Osteoblast (primary cell): ENCODE data around the gene CDCA5. TPM values are rescaled to one million over a fixed set of nuclear protein-coding genes. Genes with fewer than 3 reads are reported as not detected.

Experiments
- DNase-seq: peaks from one replicate; pipeline ENCODE4 v3.0.0; 2011; ENCODE audit warnings: low spot score, mixed read lengths; ENCODE audit not compliant: insufficient read length; ENCODE audit errors: missing footprints
- H2AFZ ChIP-seq: 2 replicates; pipeline ENCODE4 v1.6.0; 2011; ENCODE audit warnings: mild to moderate bottlenecking, low read length
- H3K27ac ChIP-seq: 2 replicates; pipeline ENCODE4 v1.5.1; 2011; ENCODE audit warnings: mild to moderate bottlenecking, low read depth, low read length, moderate library complexity
- H3K27me3 ChIP-seq: 2 replicates; pipeline ENCODE4 v1.6.0; 2012; ENCODE audit warnings: mild to moderate bottlenecking, control low read depth, inconsistent platforms, low read length, moderate library complexity; ENCODE audit not compliant: insufficient read depth
- H3K36me3 ChIP-seq: 2 replicates; pipeline ENCODE4 v1.5.1; 2011; ENCODE audit warnings: mild to moderate bottlenecking, low read length, control low read depth, moderate library complexity; ENCODE audit not compliant: insufficient read depth
- H3K4me1 ChIP-seq: 2 replicates; pipeline ENCODE4 v1.5.1; 2011; ENCODE audit warnings: mild to moderate bottlenecking, low read length, control low read depth, moderate library complexity; ENCODE audit not compliant: insufficient read depth
- H3K4me2 ChIP-seq: 2 replicates; pipeline ENCODE4 v1.6.0; 2011; ENCODE audit warnings: mild to moderate bottlenecking, low read length; ENCODE audit not compliant: insufficient read depth
- H3K4me3 ChIP-seq: fragments of 200-600 bp; sonication (generic); 3 replicates; pipeline ENCODE4 v1.5.1; 2012; ENCODE audit warnings: mild to moderate bottlenecking, low read length, inconsistent platforms; ENCODE audit not compliant: insufficient read depth
- H3K79me2 ChIP-seq: 2 replicates; pipeline ENCODE4 v1.6.0; 2012; ENCODE audit warnings: mild to moderate bottlenecking, low read length, control low read depth, inconsistent platforms; ENCODE audit not compliant: insufficient read depth
- H3K9me3 ChIP-seq: 2 replicates; pipeline ENCODE4 v1.5.1; 2011; ENCODE audit warnings: low read depth, low read length, control low read depth
- H4K20me1 ChIP-seq: 2 replicates; pipeline ENCODE4 v1.6.0; 2012; ENCODE audit warnings: mild to moderate bottlenecking, low read length, control low read depth; ENCODE audit not compliant: insufficient read depth
- CTCF ChIP-seq: IDR thresholded peaks from 2 replicates; pipeline ENCODE4 v1.5.1; 2011; ENCODE audit warnings: mild to moderate bottlenecking, low read depth, low read length, moderate library complexity; ENCODE audit errors: extremely low read depth
- total RNA-seq: library from RNA; depleted of rRNA; stranded (reverse); fragments of >200 nt; gene quantifications from 2 replicates; pipeline ENCODE4 v1.2.3, GENCODE V29; 2012

The CDCA5 gene
- total RNA-seq, 1 donor = 3.3 TPM

DNA sequence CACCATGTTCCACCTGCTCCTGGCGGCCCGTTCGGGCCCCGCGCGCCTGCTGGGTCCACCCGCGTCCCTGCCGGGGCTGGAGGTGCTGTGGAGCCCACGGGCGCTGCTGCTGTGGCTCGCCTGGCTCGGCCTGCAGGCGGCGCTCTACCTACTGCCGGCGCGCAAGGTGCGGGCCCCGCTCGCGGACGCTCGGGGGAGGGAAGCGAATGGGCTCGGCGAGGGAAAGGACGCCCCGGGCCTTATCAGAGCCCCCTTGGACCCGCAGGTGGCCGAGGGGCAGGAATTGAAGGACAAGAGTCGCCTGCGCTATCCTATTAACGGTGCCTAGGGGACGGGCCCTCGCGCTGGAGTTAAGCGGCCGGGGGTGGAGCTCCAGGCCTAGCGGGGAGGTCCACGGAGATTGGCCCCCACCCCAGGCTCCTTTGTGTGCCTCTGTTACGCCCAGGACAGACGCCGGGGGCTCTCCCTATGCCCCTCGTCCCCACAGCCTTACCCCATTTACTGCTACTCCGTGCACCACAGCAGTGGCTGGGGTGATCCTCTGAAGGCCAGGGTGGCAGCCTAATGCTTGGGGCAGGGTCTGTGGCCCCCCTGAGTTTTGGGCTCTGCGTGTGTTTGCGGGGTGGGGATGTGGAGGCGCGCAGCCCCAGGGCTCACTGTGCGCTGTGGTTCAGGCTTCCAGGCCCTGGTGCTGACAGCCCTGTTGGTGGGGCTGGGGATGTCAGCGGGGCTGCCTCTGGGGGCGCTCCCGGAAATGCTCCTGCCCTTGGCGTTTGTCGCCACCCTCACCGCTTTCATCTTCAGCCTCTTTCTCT lies 28.9 kb upstream of the CDCA5 start:
- DNase-seq = peak; percentile 96
- no peak overlapping the region for H3K27ac ChIP-seq

DNA sequence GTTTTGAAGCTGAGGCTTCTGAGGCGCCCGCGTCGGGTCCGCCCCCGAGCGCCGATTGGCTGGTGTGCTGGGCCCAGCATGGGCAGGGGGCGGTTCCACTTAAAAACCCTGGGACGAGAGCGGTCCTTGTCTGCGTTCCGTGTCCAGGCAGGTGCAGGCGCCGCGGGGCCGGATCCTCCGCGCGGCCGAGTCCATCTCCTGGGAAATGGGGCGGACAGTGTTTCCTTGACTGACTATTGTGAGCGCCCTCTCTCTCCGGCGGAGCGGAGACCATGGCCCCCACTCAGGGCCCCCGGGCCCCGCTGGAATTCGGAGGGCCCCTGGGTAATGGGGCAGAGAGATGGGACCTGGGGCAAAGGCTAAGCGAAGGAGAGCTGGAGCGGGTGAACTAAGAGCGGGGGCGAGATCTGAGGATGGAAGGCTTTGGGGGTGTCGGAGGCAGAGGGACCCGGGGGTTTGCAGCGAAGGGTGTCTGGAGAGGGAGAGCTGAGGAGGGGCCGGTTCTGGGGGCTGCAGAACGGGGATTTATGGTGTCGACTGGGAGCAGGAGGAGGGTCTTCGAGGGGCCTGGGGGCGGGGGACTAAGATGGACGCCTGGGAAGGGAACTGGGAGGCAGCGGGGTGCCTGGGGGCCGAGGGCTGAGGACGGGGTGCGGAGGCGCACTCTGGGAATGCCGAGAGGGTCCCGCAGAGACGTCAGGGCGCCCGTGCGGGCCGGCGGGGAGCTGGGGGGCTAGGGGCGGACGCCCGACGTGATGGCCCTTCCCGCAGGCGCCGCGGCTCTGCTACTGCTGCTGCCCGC lies 28.1 kb upstream of the CDCA5 start, which contains the start of gene TM7SF2:
TSS of gene TM7SF2 (plus strand) at position 129 of the 802 bp plus-strand sequence. CDS start at position 273, 144 bp downstream.
- Histone ChIP-seq H3K27me3 (no peaks in the 10 kb centered on the region), H3K36me3 (peaks cover 10% of the 10 kb centered on the region), H3K4me2 (peak within 1 kb of the TSS; percentile 92), H3K4me3 (peak within 1 kb of the TSS; percentile 67), H4K20me1 (peaks cover 22% of the 10 kb centered on the region), H3K9me3 (no peaks in the 10 kb centered on the region), H3K79me2 (peaks cover 19% of the 10 kb centered on the region), H3K4me1 (peaks cover 23% of the 10 kb centered on the region), H3K27ac (no peak within 1 kb of the TSS), H2AFZ (peak within 1 kb of the TSS; percentile 27)
- TF ChIP-seq CTCF = no peak
- DNase-seq = peak; percentile 100

More for the DNA sequence above, 28.9 kb upstream of the CDCA5 start:
- Histone ChIP-seq H3K4me1 (peaks cover 27% of the 10 kb centered on the region), H3K4me2 (peak overlapping the region; percentile 92), H3K27me3 (no peaks in the 10 kb centered on the region), H2AFZ (peak overlapping the region; percentile 27), H3K36me3 (peaks cover 8% of the 10 kb centered on the region), H3K79me2 (peaks cover 19% of the 10 kb centered on the region), H4K20me1 (peaks cover 22% of the 10 kb centered on the region), H3K9me3 (no peaks in the 10 kb centered on the region), H3K4me3 (peak overlapping the region; percentile 67)
- peak; percentile 66 for TF ChIP-seq CTCF

GRCh38 chr11:65111159-65111743 lies 27.4 kb upstream of the CDCA5 start:
- Histone ChIP-seq H3K36me3 (peaks cover 11% of the 10 kb centered on the region), H3K79me2 (peaks cover 14% of the 10 kb centered on the region), H3K9me3 (no peaks in the 10 kb centered on the region), H3K27ac (no peak overlapping the region), H3K4me3 (peak overlapping the region; percentile 67), H3K27me3 (no peaks in the 10 kb centered on the region), H4K20me1 (peaks cover 18% of the 10 kb centered on the region), H3K4me2 (peak overlapping the region; percentile 92), H3K4me1 (peaks cover 18% of the 10 kb centered on the region), H2AFZ (no peak overlapping the region)
- TF ChIP-seq CTCF = no peak
- DNase-seq = no peak
